Esophagus squamous epithelium (tissue), 5 donors: ENCODE results near the gene TPSG1. TPM values are rescaled to one million over a fixed set of nuclear protein-coding genes. Genes with fewer than 3 reads are reported as not detected.
"Not testable (repeated sequence)": the region's sequence is repeated elsewhere in the genome, so short reads cannot be mapped to it uniquely, and the experiment has no call there.

ENCODE experiments used
- DNase-seq: peaks from one replicate; lab custom pipeline; 2025; lab: John Stamatoyannopoulos, UW
- H3K27ac ChIP-seq, 4 donors: fragments of 200-600 bp; sonication (generic); one replicate each; pipeline ENCODE4 v1.5.1; 2016 to 2019; ENCODE audit warnings: mild to moderate bottlenecking in 1 of 4
- H3K27me3 ChIP-seq, 4 donors: fragments of 200-600 bp; sonication (generic); 1 replicate in 3 of 4; 2 replicates in 1 of 4; pipeline versions ENCODE4 v1.5.1 to v1.6.0; 2017 to 2021; ENCODE audit warnings: antibody characterized with exemption in 1 of 4
- H3K36me3 ChIP-seq, 3 donors: fragments of 200-600 bp; sonication (generic); one replicate each; pipeline ENCODE4 v1.5.1; 2016 to 2019
- H3K4me1 ChIP-seq, 3 donors: fragments of 200-600 bp; sonication (generic); one replicate each; pipeline ENCODE4 v1.5.1; 2017 to 2019
- H3K4me3 ChIP-seq, 4 donors: fragments of 200-600 bp; sonication (generic); 1 replicate in 3 of 4; 2 replicates in 1 of 4; pipeline ENCODE4 v1.5.1; 2016 to 2019; ENCODE audit warnings: mild to moderate bottlenecking in 2 of 4, moderate library complexity in 1 of 4
- H3K9me3 ChIP-seq, 3 donors: fragments of 200-600 bp; sonication (generic); one replicate each; pipeline ENCODE4 v1.5.1; 2016 to 2019
- CTCF ChIP-seq, 6 experiments: fragments of 450-650 bp in 4 of 6; fragments of 200-600 bp in 2 of 6; sonication (generic) in 2 of 6; IDR thresholded peaks; one replicate each; pipeline ENCODE4 v1.5.1; 2016 to 2019; ENCODE audit warnings: antibody characterized with exemption in 6 of 6, mild to moderate bottlenecking in 4 of 6, moderate library complexity in 4 of 6
- POLR2A ChIP-seq, 4 donors: fragments of 450-650 bp; IDR thresholded peaks; one replicate each; pipeline ENCODE4 v1.6.1; 2017; ENCODE audit warnings: antibody characterized with exemption in 4 of 4, mild to moderate bottlenecking in 4 of 4, moderate library complexity in 3 of 4
- WGBS, 2 donors: methylation state at CpG; one replicate each; pipeline ENCODE4 v1.1.5; 2018; 5-methylcytosine and 5-hydroxymethylcytosine counted together
- intact Hi-C: fragments of 100-400 bp; cut with DNase I; formaldehyde crosslinking; loops from one replicate; pipeline ENCODE4 v1.15.0; 2022
- total RNA-seq, 4 donors: library from RNA; depleted of rRNA; stranded (reverse); fragments of >200 nt; gene quantifications; one replicate each; pipeline ENCODE4 v1.1.0, GENCODE V29; 2016
- donor health status: DM: yes; HTN: yes; CAD: no.

The TPSG1 gene
- total RNA-seq, 4 donors from 2014 or later, result 0.27 TPM; not detected in 3

GRCh38 chr16:1271380-1271723 lies 46.3 kb upstream of the TPSG1 start:
- WGBS, 2 donors, result 83 to 85% methylated on average over 5 to 9 of the region's 12 CpGs
- intact Hi-C loops, result no loop called here
- no peak for DNase-seq
- Histone ChIP-seq H3K36me3 (no peaks in the 10 kb centered on the region), H3K4me3 (no peak overlapping the region), H3K27ac (no peak overlapping the region), H3K4me1 (peaks cover 0 to 10% (median 0%) of the 10 kb centered on the region in 3 donors), H3K9me3 (no peaks in the 10 kb centered on the region), H3K27me3 (peaks cover 0 to 64% (median 0%) of the 10 kb centered on the region in 4 donors)
- TF ChIP-seq POLR2A (IDR thresholded peaks at IDR 0.05), result no peak

- H3K27ac ChIP-seq, DNase-seq, H3K4me3 ChIP-seq, H3K9me3 ChIP-seq, H3K36me3 ChIP-seq: not testable (repeated sequence)
- H3K4me1 ChIP-seq, result peaks cover 0 to 10% (median 0%) of the 10 kb centered on the region in 3 donors
- WGBS, 2 donors, result 71 to 94% methylated on average over 6 to 7 of the region's 7 CpGs
- intact Hi-C loops, result loop anchor here (10.0 kb wide), 1 partner anchor 795 kb away; no protein-coding TSS in a partner anchor
- H3K27me3 ChIP-seq, result peaks cover 0 to 55% (median 0%) of the 10 kb centered on the region in 4 donors
These were observed 44.4 kb upstream of the TPSG1 start for GRCh38 chr16:1269418-1269817.

GRCh38 chr16:1265826-1266225 lies 40.8 kb upstream of the TPSG1 start:
- Histone ChIP-seq H3K4me1 (peaks cover 0 to 7% (median 0%) of the 10 kb centered on the region in 3 donors), H3K27ac (no peak overlapping the region), H3K27me3 (peaks cover 0 to 56% (median 5%) of the 10 kb centered on the region in 4 donors), H3K36me3 (no peaks in the 10 kb centered on the region), H3K4me3 (no peak overlapping the region), H3K9me3 (no peaks in the 10 kb centered on the region)
- 73 to 90% methylated on average over 2 to 9 of the region's 19 CpGs for WGBS, 2 donors
- intact Hi-C loops, result loop anchor here (10.0 kb wide), 1 partner anchor 791 kb away; no protein-coding TSS in a partner anchor
- DNase-seq, result no peak
- TF ChIP-seq POLR2A (IDR thresholded peaks at IDR 0.05) (no peak), CTCF (IDR thresholded peaks at IDR 0.05) (no peak)

- intact Hi-C loops, result loop anchor here (10.0 kb wide), 1 partner anchor 790 kb away; no protein-coding TSS in a partner anchor
- TF ChIP-seq POLR2A (IDR thresholded peaks at IDR 0.05) (no peak), CTCF (IDR thresholded peaks at IDR 0.05) (no peak)
- WGBS, 2 donors, result 76% methylated on average over 8 to 9 of the region's 13 CpGs
- Histone ChIP-seq H3K4me3 (no peak overlapping the region), H3K4me1 (peaks cover 0 to 7% (median 0%) of the 10 kb centered on the region in 3 donors), H3K27me3 (peaks cover 0 to 62% (median 9%) of the 10 kb centered on the region in 4 donors), H3K27ac (no peak overlapping the region), H3K36me3 (no peaks in the 10 kb centered on the region), H3K9me3 (no peaks in the 10 kb centered on the region)
- no peak for DNase-seq
These were observed 40.1 kb upstream of the TPSG1 start for GRCh38 chr16:1265090-1265630.

- intact Hi-C loops, result loop anchor here (10.0 kb wide), 1 partner anchor 790 kb away; no protein-coding TSS in a partner anchor
- WGBS, 2 donors, result 82 to 88% methylated on average over 16 of the region's 16 CpGs
These were observed 39.4 kb upstream of the TPSG1 start for GRCh38 chr16:1264345-1265089.

More at GRCh38 chr16:1264345-1265089, 39.4 kb upstream of the TPSG1 start:
- no peak overlapping the region for H3K4me3 ChIP-seq
- peaks cover 1 to 10% (median 2%) of the 10 kb centered on the region in 3 donors for H3K4me1 ChIP-seq
- no peaks in the 10 kb centered on the region for H3K9me3 ChIP-seq
- no peak for DNase-seq
- H3K27ac ChIP-seq, result no peak overlapping the region
- H3K27me3 ChIP-seq, result peaks cover 0 to 69% (median 15%) of the 10 kb centered on the region in 4 donors
- TF ChIP-seq POLR2A (IDR thresholded peaks at IDR 0.05), result no peak
- TF ChIP-seq CTCF (IDR thresholded peaks at IDR 0.05), result no peak
- no peaks in the 10 kb centered on the region for H3K36me3 ChIP-seq
